ENCODE data around the gene LYZL6. TPM values are rescaled to one million over a fixed set of nuclear protein-coding genes. Genes with fewer than 3 reads are reported as not detected.

Gene LYZL6
- total RNA-seq, 4 donors from 2014 or later: not detected

DNA sequence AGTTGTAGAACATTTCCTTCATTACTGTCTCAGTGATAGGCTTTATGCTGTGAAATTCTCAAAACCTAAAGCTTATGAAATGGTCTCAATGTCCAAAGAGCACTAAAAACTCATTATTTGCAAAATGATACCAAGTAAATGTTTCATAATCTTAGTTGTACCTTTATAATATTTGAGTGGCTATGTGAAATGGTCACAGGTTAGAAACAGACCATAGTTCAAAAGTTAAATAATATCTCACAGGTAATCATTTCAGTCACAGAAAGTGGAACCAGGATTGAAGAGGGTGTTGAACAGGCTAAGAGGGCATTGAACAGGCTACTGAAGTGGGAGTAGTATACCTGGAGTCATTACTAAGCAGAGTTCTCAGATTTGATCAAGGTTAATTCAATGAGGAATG, 15.8 kb downstream of the LYZL6 start:
- DNase-seq: no peak
- intact Hi-C loops (cut with DNase I): no loop called here
- Histone ChIP-seq H3K4me1 (peaks cover 11 to 13% of the 10 kb centered on the region in 2 donors), H3K27ac (no peak overlapping the region), H3K27me3 (no peaks in the 10 kb centered on the region), H3K4me3 (replicated peaks in 1 of 3) (no peak overlapping the region), H3K36me3 (no peaks in the 10 kb centered on the region), H3K9me3 (no peaks in the 10 kb centered on the region)
- TF ChIP-seq, protein P1, sequence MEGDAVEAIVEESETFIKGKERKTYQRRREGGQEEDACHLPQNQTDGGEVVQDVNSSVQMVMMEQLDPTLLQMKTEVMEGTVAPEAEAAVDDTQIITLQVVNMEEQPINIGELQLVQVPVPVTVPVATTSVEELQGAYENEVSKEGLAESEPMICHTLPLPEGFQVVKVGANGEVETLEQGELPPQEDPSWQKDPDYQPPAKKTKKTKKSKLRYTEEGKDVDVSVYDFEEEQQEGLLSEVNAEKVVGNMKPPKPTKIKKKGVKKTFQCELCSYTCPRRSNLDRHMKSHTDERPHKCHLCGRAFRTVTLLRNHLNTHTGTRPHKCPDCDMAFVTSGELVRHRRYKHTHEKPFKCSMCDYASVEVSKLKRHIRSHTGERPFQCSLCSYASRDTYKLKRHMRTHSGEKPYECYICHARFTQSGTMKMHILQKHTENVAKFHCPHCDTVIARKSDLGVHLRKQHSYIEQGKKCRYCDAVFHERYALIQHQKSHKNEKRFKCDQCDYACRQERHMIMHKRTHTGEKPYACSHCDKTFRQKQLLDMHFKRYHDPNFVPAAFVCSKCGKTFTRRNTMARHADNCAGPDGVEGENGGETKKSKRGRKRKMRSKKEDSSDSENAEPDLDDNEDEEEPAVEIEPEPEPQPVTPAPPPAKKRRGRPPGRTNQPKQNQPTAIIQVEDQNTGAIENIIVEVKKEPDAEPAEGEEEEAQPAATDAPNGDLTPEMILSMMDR (IDR thresholded peaks at IDR 0.05): no peak
- TF ChIP-seq POLR2A (IDR thresholded peaks at IDR 0.05): no peak

DNA sequence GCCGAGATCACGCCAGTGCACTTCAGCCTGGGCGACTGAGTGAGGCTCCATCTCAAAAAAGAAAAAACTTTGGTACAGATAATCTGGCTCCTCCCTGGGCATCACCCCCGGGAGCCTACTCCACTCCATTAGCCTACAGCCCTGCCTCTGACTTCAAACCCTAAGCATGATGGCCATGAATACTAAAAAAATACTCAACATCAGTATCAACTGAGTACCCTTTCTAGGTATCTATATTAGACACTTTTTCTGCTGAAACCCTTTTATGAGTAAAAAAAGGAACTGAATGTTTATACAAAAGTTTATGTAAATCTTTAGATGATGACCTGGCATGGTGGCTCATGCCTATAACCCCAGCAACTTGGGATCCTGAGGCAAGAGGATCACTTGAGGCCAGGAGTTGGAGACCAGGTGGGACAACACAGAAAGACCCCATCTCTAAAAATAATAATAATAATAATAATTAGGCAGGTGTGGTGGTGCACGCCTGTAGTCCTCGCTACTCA, 19.9 kb downstream of the LYZL6 start:
- Histone ChIP-seq H3K4me1 (no peaks in the 10 kb centered on the region), H3K4me3 (replicated peaks in 1 of 3) (no peak overlapping the region), H3K27ac (no peak overlapping the region), H3K36me3 (no peaks in the 10 kb centered on the region), H3K9me3 (no peaks in the 10 kb centered on the region), H3K27me3 (no peaks in the 10 kb centered on the region)
- no peak for DNase-seq
- no peak for TF ChIP-seq POLR2A (IDR thresholded peaks at IDR 0.05)
- TF ChIP-seq, protein P1 (IDR thresholded peaks at IDR 0.05): no peak
- intact Hi-C loops (cut with DNase I): no loop called here
- WGBS, 2 donors: 94 to 97% methylated on average over 6 of the region's 6 CpGs

DNA sequence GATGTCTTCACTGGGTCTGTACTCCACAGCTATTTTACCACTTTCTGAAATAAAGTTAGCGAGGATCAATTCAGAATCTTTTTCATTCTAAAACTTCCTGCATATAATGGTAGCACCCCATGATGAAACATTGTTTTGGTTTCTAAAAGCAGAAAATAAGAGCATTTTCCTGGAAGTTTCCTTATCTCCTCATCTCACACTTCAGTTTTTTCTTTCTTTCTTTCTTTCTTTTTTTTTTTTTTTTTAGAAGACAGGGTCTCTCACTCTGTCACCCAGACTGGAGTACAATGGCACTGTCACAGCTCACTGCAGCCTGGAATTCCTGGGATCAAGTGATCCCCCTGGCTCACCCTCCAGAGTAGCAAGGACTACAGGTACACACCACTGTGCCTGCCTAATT, 23.3 kb downstream of the LYZL6 start:
- WGBS, 2 donors: 100% methylated on average over 1 of the region's 1 CpG
- no peaks in the 10 kb centered on the region for H3K4me1 ChIP-seq
- no peak for DNase-seq
- no peaks in the 10 kb centered on the region for H3K9me3 ChIP-seq
- H3K27ac ChIP-seq: no peak overlapping the region
- no peaks in the 10 kb centered on the region for H3K36me3 ChIP-seq
- intact Hi-C loops (cut with DNase I): no loop called here
- H3K27me3 ChIP-seq: no peaks in the 10 kb centered on the region
- no peak for TF ChIP-seq POLR2A (IDR thresholded peaks at IDR 0.05)
- TF ChIP-seq, protein P1 (IDR thresholded peaks at IDR 0.05): no peak
- no peak overlapping the region for H3K4me3 ChIP-seq (replicated peaks in 1 of 3)

DNA sequence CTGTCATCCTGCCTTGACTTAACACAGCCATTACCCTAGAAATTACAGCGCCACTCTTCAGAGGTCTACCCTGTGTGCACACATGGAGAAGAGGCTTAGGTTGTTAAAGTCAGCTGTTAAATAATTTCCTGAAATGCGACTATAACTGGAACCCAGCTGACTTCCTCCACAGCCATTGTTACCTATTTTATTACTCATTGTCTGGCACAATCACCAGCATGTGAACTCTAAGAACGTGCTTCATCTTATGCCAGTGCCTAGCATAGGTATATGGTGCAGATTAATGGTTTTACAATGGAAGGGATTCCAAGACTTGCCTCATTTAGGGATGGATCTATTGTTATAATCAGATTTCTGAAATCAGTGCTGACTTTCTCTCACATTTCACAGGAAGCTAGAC, 24.8 kb downstream of the LYZL6 start:
- 60 to 80% methylated on average over 3 of the region's 3 CpGs for WGBS, 2 donors

DNA sequence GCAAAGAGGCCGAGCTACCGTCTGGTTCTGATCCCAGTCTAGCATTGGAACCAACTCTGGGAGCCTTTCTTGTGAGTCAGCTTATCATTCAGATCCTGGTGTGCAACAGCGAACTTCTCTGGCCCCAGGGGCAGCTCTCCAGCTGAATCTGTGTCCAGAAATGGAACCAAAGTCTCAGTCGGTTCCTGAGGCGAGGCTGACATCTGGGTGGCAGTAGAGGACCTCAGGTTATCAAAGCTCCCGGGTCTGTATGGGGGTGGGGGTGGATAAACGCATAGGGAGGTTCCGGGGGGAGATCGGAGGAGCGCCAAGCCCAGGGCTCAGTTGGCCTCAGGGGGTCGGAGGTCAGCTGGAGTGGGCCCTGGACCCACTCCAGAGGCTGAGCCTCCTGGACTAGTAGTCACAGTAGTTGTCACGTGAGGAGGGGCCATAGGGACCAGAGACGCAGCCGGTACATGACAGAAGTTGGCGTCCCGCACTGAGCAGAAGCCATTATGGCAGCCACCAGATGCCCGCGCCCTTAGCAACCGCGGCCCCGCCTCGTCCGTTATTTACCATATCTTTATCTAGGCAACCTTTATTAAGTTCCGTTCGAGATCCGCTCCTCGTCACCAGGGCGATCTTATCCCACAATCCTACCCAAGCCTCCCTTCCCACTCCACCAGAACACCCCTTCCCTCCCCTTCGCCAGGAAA, 25.8 kb downstream of the LYZL6 start:
- intact Hi-C loops (cut with DNase I): no loop called here
- TF ChIP-seq, protein P1 (IDR thresholded peaks at IDR 0.05): no peak
- no peak for TF ChIP-seq POLR2A (IDR thresholded peaks at IDR 0.05)
- Histone ChIP-seq H3K27ac (no peak overlapping the region), H3K4me1 (no peaks in the 10 kb centered on the region), H3K4me3 (replicated peaks in 1 of 3) (no peak overlapping the region), H3K27me3 (no peaks in the 10 kb centered on the region), H3K36me3 (no peaks in the 10 kb centered on the region), H3K9me3 (no peaks in the 10 kb centered on the region)
- no peak for DNase-seq
- WGBS, 2 donors: 95 to 97% methylated on average over 29 of the region's 29 CpGs

More for the DNA sequence above, 24.8 kb downstream of the LYZL6 start:
- Histone ChIP-seq H3K27ac (no peak overlapping the region), H3K36me3 (no peaks in the 10 kb centered on the region), H3K4me3 (replicated peaks in 1 of 3) (no peak overlapping the region), H3K4me1 (no peaks in the 10 kb centered on the region), H3K27me3 (no peaks in the 10 kb centered on the region), H3K9me3 (no peaks in the 10 kb centered on the region)
- intact Hi-C loops (cut with DNase I): no loop called here
- DNase-seq: no peak
- no peak for TF ChIP-seq POLR2A (IDR thresholded peaks at IDR 0.05)
- TF ChIP-seq, protein P1 (IDR thresholded peaks at IDR 0.05): no peak

All from thyroid gland (tissue), 4 donors.